Stimulated activated CD4-positive, alpha-beta T cell treated with anti-CD3 and anti-CD28 coated beads, Interleukin-1b, Interleukin-23, amount 100 ng/mL, for 24 hours (primary cell): ENCODE results near the gene TLCD4.
"Not testable (repeated sequence)": the region's sequence is repeated elsewhere in the genome, so short reads cannot be mapped to it uniquely, and the experiment has no call there.

Source experiments
- DNase-seq, 4 experiments: peaks; one replicate each; pipeline ENCODE4 v3.0.0-alpha.2; 2020; ENCODE audit warnings: low read depth in 4 of 4, low spot score in 1 of 4

TLCD4 gene, protein sequence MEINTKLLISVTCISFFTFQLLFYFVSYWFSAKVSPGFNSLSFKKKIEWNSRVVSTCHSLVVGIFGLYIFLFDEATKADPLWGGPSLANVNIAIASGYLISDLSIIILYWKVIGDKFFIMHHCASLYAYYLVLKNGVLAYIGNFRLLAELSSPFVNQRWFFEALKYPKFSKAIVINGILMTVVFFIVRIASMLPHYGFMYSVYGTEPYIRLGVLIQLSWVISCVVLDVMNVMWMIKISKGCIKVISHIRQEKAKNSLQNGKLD

DNA sequence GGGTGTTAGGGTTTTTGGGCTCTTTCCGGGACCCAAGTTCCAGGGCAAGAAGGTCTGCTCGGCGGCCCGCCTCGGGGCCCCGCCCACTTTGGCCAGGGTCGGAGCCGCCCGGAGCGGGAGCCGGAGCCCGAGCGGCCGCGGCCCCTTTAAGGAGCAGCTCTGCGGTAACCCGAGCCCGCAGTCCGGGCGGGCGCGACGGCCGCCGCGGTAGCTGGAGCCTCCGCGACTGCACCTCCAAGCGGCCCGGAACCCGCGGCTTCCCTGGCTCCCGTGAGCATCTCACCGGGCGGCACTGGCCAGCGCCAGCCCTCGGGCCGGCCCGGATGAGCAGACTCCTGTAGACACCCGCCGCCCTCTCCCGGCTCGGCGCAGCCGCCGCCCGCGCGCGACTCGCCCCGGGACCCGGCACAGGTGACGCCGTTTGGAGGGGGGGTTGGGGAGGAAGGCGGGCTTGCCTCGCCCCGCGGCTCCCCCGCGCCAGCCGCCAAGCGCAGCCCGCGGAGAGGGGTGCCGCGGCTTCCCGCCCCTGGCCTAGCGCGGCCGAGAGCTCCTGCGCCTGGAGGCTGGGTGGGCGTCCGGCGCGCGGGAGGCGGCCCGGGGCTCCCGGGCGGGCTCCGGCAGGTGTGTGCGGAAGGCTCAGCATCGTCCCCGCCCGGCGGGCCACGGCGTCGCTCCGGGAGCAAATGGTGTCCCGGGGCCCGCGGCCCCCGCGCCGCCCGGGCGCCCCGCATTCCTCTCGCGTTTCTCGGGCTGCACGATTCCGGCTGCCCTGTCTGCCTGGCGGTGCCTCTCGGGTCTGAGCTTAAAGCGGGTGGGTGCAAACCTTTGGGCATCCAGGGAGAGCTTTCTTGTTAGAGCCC, at the start of gene TLCD4:
Gene TLCD4, plus strand, starts transcription at position 149 of the 860 bp plus-strand sequence. CDS start 26,547 bp downstream, outside the sequence.
- peak in 3 of 4 experiments; percentile 1 to 11 (median 5) for DNase-seq

DNA sequence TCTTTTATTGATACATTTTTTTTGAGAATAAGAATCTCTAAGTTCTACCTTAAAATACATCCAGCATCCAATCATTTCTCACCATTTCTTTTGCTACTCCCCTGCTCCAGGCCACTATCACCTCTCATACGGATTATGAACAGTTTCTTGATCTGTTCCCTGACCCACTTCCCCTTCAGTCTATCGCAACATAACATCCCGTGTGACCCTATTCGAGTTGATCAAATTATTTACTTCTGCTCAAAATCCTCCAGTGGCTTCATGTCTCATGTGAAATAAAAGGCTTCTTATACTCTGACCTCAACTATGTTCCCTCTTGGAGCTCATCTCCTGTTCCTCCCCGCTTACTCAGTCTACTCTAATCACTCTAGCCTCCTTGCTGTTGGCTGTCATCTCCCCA, 49.6 kb upstream of the TLCD4 start:
- DNase-seq = no peak

DNA sequence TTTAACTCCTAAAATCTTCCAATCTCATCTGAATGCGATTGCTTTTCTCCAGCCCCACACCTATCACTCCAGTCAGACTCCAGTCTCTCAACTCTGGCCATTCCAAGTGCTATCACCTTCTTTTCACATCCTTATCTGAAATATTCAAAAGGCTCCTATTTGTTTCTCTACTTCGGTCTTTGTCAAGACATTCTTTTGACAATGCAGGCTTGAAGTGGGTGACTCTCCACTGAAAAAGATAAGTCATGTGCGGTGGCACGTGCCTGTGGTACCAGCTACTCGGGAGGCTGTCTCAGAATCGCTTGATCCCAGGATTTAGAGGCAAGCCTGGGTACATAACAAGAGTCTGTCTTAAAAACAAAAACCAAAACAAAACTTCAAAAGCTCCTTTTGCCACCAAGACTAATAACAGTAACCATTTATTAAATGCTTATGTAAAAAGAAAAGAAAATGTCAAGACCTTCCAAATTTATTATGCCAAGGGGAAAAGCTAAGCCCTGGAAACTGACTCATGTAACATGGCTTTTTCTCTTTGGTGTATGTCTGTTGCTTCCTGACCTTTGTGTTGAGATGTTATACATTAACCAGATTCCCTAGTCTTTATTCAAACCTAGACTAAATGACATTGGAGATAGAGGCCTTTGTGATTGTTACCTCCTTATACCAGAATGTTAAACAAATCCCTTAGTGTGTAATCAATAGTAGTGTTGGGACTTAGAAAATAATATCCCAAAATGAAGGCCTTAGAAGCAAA, 48.0 kb upstream of the TLCD4 start:
- no peak for DNase-seq

DNA sequence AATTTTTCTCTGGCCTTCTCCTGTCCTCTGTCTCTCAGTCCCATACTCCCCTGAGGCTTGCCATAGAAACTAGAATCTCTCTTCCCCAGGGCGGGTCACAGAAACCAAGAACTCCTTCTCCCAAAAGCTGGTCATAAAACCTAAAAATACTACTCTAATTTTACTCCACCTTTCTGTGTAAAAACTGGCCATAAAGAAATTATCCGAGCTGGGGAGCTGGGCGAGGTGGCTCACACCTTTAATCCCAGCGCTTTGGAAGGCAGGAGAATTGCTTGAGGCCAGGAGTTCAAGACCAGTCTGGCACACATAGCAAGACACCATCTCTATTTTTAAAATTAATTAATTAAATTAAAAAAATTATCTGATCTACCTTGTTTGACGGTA, 47.5 kb upstream of the TLCD4 start:
- no peak for DNase-seq

DNA sequence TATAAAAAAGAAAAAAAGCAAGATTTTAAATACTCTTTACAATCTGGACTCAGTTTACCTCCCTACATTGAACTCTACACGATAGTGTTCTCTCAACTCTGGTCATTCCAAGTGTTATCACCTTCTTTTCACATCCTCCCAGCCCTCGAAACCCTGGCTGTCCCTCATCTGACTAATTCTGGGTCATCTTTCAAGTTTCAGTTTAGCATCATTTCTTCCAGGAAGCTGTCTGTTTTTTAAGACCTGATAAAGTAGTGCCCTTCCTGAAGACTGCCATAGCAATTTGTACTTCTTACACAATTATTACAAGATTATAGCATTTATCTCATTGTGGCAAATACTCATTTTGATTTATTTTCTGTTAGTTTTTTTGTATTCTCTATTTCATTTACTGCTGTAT, 45.6 kb upstream of the TLCD4 start:
- no peak for DNase-seq

DNA sequence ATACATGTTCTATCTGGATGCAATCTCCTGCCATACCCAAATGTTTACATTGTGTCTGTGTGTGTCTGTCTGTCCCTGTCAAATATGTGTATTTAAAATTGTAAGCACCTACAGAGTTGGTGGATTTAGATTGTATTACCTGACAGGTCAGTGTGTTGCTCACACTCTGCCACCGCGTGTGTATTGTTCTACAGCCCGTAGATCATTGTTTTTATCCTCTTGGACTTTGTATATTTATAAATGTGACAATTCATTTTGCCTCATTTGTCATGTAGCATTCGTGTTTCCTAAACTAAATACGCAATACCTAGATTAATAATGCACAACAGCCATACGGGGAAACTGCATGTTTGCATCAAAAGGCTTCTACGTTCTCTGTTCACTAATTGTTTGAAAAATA, 45.0 kb upstream of the TLCD4 start:
- no peak for DNase-seq

DNA sequence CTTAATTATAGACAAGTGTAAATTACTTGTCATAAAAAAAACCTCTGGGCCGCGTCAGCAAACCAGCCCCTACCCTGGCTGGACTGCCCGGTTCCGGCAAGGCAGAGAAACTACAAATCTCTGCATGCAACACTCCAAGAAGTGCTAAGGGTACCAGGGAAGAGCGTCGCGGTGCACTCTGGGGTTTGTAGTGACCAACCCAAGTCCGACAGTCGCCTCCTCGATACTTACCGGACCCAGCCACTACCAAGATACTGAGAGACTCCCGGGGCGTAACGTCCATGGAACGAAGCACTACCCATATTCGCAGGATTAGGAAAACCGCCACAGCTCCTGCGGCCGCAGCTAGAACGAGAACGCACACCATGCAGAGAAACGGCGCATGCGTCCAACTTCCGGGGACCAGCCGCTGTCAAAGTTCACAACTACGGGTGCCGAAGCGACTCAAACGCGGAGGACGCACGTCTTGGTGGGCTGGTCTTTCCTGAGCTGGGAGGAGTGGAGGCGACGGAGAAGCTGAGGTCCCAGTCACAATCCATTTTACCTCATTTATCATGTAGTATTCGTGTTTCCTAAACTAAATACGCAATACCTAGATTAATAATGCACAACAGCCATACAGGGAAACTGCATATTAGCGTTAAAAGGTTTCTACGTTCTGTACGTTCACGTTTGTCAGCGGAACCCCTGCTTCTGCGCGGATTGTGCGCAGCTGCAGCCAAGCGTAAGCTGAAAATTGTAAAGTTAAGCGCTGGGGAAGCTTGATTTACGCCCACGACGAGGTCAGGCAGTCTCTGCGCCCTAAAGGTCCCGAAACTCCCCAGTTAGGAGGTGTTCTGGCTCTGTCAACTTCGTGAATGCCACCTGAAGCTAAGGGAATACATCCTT, 44.4 kb upstream of the TLCD4 start, which contains the start of gene ALG14:
Gene ALG14, minus strand, starts transcription at position 420 of the 888 bp plus-strand sequence. Its CDS starts 53 bp downstream, at position 367.
- DNase-seq = peak; percentile 75 to 87 (median 79)

DNA sequence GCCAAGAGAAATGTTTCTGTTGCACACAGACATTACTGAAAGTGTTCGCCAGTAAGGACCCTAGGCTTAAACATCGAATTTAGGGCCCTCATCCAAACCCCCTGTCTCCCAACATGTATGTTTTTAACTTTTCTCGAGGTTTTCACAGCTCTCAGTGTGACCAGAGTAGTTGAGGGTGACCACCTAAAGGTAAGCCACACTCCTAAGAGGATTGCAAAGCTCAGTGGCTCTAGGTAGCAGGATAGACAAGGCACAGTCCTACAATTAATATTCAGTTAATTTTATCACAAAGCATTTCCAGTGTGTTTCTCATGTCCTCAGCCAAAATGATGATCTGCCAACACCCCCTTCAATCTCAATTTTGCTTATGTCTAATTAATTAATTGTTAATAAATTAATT, 43.7 kb upstream of the TLCD4 start:
- DNase-seq = no peak

DNA sequence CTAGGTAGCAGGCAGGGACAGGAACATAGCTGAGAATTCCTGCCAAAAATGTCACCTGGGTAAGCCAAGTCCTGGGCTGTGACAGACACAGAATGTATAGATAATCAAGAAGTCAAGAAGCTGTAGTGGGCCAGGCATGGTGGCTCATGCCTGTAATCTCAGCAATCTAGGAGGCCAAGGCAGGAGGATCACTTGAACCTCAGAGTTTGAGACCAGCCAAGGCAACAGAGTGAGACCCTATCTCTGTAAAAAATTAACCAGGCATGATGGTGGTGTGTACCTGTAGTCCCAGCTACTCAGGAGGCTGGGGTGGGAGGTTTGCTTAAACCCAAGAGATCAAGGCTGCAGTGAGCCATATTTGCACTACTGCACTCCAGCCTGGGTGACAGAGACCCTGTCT, 41.1 kb upstream of the TLCD4 start:
- DNase-seq = no peak

DNA sequence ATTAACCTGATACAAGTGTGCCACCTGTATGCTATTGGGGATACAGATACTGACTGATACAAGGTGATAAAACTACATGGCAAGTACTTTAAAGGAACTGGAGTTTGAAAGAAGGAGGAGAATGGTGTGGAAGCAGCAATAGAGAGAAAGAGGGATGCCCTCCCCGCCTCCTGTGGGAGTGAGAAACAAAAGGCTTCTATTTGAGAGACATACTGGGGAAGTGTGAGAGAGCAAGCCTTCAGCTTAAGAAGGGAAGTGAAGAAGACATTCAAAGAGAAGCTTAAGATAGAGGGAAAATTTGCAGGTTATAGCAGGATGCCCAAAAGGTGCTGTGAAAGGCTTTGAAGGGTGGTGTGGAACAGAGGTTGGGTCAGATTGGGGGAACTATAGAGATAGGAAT, 36.7 kb upstream of the TLCD4 start:
- no peak for DNase-seq

DNA sequence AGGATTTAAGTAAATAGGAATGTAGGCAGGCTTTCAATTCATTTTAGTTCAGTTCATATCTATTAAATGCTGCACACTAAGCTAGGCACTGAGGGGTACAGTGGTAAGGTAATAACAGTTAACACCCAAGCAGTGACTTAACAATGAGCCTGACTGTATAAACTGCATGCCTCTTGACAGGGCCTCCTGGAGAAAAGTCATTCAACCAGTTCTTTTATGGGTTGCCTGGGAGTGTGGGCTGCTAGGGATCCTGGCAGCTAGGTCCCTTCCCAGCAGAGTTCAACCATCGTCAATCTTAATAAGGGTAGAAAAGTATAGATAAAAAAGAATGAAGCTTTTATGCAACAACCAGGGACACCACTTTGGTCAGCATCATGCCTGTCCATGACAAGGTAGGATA, 36.3 kb upstream of the TLCD4 start:
- DNase-seq = no peak

DNA sequence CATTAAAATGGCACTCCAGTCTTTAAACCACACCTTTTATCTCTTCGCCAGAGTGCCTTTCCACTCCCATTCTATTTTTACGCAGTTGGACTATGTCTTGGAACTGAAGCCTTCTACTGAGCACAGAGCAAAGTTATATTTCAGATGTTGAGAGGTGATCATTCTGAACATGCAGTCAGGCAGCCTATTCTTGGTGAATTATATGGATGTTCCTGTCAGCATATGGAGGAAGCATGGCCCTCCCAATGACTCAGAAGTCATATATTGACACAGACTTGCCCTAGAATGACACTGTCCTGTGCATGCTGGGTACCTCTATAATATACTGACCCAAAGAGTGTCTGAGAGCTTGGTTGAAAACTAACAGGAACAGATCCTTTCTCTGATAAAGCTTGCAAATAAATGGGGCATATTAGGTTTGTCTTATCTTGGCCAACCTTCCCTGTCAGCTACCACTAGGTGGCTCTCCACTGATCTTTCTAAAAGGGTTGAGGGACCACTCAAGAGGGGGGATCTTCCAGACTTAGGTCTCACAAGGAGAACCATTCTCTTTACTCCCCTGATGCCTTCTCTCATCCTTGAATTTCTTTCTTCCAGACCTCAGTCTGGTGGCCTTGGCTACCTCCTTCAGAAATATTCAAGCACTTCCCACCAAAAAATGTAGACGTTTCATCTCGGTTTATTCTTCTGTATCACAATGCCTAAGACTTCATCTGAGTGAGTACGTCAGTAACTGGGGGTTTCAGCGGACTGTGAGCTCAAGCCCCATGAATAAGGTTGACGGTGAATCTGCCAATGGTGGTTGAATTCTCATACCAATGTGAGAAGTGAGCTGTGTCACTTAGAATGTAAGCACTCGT, 32.6 kb upstream of the TLCD4 start:
- DNase-seq = peak in 1 of 4 experiments; percentile 2

DNA sequence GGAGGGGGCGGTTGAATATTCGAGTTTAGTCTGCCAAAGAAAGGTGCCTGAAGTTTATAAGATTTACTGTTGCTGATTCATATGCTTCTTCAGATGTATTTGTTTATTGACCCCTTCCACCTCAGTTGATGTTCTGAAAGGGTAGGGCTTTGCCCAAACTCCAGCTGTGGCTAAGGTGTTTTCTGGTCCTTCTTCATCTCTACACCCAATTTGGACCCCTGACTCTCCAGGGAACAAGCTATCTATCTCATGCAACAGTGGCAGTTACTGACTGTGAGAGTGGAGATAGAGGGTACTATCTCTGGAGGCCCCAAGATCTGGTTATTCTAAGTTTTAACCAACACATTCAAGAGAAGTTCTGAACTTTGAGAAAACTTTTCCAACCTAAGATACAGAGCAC, 31.8 kb upstream of the TLCD4 start:
- DNase-seq = no peak

DNA sequence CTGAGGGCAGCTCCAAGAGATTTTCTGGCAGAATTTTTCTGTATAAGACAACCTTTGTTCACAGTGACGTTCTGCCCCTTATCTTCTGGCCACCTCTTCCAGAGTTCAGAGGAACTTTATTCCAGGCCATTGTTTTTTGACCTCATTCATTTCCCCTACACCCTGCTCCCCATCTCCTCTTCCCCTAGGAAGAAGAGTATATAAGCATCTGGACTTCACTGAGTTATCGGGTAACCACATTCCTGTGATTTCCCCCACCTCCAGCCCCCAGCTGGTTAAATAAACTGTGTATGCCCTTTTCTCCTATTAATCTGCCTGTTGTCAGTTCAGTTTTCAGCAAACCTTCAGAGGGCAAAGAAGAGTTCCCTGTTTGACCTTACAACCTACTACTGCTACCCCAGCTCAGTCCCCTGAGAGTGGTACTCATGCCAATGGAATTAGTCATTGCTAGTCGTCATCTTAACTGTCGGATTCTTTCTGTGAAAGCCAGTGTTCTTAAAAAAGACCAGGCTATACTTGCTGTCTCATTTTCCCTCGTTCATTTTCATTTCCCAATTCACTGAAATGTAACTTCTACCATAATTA, 30.1 kb upstream of the TLCD4 start:
- DNase-seq = no peak

DNA sequence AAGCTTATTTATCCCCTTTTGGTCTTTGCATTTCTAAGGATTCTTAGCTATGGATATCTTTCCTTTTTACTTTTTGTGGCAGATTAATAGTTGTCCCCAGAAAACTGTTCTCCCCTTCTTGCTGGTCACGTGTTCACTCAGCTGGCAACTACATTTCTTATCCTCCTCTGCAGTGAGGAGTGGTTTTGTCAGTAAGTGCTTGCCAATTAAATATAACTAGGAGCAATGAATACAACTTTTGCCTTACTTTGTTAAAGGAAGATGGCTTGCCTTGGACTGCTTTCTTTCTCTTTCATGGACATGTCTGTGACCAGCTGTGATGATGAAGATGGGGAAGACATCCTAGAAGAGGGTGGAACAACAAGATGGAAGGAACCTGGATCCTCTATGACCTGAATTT, 28.9 kb upstream of the TLCD4 start:
- no peak for DNase-seq

DNA sequence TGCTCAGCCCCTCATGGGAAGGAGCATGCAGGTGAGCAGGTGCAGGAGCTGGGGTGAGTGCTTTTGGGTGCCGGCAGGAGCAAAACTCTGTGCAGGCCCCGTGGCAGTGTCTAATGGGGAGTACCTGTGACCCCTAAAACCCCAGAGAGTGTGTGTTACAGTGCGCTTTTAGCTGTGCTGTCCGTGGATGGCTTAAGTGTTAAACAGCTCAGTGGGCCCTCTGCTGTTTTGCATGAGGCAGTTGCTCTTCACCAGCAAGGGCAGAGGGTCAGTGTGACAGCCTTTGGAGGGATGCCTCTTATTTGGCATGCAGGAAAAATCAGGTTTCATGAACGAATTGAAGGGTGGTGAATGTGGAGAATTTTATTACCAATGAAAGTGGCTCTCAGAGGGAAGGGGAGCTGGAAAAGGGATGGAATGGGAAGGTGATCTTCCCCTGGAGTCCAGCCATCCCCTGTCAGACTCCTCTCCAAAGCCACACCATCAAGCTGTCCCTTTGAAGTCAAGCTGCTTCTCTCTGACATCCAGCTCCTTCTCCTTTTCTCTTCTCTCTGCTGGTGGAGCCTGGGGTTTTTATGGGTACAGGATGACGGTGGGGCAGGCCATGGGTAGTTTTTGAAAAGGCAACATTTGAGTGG, 27.4 kb upstream of the TLCD4 start:
- DNase-seq = no peak

DNA sequence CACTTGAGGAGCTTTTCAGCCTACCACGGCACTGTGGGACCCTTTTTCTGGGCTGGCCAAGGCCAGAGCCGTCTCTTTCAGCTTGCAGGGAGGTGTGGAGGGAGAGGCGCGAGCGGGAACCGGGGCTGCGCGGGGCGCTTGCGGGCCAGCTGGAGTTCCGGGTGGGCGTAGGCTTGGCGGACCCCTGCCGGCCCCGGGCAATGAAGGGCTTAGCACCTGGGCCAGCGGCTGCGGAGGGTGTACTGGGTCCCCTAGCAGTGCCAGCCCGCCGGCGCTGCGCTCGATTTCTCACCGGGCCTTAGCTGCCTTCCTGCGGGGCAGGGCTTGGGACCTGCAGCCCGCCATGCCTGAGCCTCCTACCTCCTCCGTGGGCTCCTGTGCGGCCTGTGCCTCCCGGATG, 25.9 kb upstream of the TLCD4 start:
- DNase-seq = not testable (repeated sequence)

DNA sequence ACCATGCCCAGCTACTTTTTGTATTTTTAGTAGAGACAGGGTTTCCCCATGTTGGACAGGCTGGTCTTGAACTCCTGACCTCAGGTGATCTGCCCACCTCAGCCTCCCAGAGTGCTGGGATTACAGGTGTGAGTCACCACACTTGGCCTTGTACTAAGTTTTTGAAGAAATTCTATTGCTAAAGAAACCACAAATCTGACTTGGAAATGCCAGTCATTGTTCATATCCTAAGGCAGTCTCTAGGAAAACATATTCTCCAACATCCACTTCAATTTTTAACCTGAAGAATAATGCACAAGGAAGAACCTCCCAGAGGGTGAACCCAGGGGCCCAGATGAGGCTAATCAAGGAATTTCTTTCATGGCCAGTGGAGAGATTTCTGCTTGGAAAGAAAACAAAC, 24.3 kb upstream of the TLCD4 start:
- DNase-seq = not testable (repeated sequence)

DNA sequence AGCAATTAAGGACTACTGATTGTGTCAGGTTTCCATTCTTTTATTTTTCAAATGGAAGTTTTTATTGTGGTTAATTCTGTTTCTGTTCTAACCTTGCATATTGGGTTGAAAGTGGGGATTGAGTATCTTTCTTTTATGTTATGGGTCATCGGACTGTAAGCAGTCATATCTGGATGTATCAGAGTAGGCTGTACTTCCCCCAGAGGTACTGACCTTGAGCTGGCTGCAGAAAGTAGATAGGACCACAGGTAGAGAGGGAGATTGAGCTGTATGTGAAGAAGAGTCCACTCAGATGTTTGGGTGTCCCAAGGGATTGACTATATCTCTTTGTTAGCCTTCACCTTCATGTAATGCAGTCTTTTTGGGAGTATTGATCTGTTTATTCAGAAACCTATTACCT, 23.9 kb upstream of the TLCD4 start:
- DNase-seq = no peak
